Measurements from ENCODE around the gene ALDH9A1.
"Not testable (repeated sequence)": the region's sequence is repeated elsewhere in the genome, so short reads cannot be mapped to it uniquely, and the experiment has no call there.

Gene ALDH9A1

DNA sequence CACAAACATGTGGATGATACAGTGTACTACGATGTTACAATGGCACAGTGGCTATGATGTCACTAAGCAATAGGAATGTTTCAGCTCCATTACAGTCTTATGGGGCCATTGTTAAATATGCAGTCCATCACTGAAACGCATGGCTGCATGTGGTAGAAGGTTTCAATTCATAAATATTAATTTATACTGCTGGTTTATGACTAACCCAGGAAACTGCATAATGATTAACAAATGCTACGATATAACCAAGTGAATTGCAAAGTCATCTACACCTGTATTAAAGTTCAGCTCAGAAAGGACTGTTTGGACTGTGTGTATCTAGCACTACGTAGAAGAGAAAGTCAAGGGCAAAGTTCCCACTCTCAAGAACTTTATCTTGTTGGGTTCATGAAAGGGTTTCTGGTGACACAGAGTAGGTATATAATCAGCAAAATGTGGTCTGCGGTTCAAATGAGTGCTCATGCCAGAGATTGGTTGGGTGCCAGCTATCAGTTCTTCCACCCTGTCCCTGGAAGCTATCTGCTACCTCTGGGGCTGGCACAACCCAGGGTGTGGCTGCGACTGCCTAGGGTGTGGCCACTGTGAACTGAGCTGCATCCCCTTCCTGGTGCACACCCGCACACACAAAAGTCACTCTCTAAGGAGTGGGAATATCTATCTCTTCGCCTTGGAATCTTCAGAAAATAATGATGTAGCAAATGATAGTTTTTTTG is 52.6 kb downstream of the ALDH9A1 start:
- no peak for DNase-seq (ENCODE audit: low read depth in 2 of 2)

GRCh38 chr1:165644064-165644735 is 54.2 kb downstream of the ALDH9A1 start:
- no peak for DNase-seq (ENCODE audit: low read depth in 2 of 2)

DNA sequence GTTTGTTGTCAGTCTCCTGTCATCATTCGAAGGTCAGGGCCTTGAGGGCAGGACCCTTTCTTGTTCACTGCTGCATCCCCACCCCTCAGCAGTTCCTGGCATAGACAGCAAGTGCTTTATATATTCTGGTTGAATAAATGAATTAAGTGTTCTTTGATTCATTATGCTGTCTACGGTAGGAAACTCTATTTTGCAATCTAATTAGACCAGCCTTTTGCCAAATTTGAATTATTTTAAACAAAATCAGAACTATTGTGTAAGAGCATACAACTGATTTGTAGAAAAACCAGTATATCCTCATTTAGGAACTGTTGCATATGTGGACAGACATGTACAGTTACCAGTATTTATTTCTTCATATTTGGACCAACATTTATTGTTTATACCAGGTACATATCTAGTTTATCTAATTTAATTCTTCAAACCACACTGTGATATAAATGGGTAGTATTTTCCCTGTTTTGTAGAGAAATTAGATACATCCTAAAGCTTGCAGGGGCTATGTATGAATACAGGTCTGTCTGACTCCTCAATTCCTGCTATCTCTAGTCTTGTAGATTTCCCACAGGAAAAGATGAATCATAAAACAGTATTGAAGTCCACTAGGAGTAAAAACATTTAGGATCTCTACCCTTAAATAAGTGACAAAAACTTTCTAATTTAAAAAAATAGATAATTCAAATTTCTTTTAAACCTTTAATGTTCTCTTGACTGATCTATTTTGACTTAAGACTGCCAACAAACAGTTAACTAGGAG is 57.0 kb downstream of the ALDH9A1 start:
- no peak for DNase-seq (ENCODE audit: low read depth in 2 of 2)

DNA sequence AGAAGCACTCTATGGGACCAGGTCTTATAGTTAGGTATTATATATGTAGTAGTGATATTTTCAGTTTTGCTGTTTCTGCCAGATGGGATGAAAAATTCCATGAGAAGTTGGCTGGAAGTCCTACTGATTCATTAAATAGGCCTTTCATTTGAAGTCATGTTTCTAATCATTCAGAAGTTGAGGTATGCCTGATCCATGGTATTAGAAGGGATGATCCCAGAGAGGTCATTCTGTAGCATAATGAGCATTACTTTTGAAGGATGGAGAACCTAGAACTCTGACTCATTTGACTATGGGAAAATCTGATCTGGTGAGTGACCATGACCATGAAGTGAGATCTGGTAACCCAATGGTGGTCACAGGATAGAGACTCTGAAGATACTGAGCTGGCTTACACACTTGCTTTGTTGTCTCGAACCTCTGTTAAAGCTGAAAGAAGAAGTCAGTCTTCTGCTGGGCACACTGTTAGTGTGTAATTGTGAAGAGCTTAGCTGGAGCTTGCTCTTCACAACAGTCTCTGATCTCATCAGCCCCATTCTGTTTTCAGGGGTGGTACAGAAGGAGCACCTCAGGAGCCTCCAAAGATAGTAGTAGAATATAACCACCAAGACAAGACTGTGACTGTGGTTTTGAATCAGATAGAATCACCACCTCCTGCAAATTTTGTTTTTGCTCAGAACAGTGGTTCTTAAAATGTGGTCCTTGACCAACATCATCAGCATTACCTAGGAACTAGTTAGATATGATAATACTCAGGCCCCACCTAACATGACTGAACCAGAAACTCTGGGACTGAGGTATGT is 58.3 kb downstream of the ALDH9A1 start:
- no peak for DNase-seq (ENCODE audit: low read depth in 2 of 2)

DNA sequence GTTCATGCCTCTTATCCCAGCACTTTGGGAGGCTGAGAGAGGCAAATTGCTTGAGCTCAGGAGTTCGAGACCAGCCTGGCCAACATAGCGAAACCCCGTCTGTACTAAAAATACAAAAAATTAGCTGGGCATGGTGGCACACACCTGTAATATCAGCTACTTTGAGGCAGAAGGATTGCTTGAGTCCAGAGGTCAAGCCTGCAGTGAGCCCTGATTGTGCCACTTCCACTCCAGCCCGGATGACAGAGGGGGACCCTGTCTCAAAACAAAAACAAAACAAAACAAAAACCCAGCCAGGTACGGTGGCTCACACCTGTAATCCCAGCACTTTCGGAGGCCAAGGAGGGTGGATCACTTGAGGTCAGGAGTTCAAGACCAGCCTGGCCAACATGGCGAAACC is 60.2 kb downstream of the ALDH9A1 start:
- not testable (repeated sequence) for DNase-seq (ENCODE audit: low read depth in 2 of 2)

DNA sequence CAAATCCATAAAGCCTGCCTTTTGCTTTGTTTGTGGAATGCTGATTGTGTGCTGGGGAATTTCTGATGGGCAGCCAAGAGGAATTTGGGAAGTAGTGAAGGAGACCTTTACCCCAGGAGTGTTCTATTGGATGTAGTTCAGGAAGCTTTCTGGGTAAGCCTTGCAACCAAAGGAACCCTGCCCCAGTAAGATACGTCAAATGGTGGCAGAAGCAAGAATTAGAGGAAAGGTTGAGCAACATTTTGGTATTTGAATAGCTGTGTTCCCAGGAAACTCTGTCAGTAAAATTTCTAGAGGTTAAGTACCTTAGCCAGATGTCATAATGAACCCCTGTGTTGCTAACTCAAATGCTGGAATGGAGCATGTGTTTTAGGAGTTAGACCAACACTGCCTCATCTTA is 60.9 kb downstream of the ALDH9A1 start:
- DNase-seq (ENCODE audit: low read depth in 2 of 2), result no peak

- no peak for DNase-seq (ENCODE audit: low read depth in 2 of 2)
Measured at GRCh38 chr1:165635823-165636222, 62.5 kb downstream of the ALDH9A1 start.

GRCh38 chr1:165635329-165635728 is 63.0 kb downstream of the ALDH9A1 start:
- DNase-seq (ENCODE audit: low read depth in 2 of 2), result no peak

GRCh38 chr1:165634154-165634921 is 64.0 kb downstream of the ALDH9A1 start:
- DNase-seq (ENCODE audit: low read depth in 2 of 2), result no peak

- no peak for DNase-seq (ENCODE audit: low read depth in 2 of 2)
Measured at GRCh38 chr1:165633614-165634013, 64.7 kb downstream of the ALDH9A1 start.

DNA sequence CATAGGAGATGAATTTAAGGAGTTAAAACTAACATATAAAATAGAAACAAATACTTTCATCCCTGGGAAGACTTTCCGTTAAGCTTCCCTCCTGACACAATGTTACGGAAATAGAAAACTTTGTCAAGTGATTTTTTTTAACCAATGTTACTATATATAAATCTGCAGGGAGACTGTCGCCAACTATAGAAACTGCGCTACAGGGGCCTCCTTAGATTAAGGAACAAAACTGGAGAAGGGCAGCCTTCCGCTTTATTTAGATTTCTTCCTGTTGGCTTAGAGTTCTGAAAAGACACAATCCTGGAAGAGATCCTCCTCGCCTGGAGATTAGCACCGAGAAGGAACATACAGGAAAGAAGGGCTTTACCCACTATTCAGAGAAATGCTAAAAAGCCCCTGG is 65.9 kb downstream of the ALDH9A1 start:
- no peak for DNase-seq (ENCODE audit: low read depth in 2 of 2)

- DNase-seq (ENCODE audit: low read depth in 2 of 2), result no peak
Measured at GRCh38 chr1:165632152-165632469, 66.3 kb downstream of the ALDH9A1 start.

DNA sequence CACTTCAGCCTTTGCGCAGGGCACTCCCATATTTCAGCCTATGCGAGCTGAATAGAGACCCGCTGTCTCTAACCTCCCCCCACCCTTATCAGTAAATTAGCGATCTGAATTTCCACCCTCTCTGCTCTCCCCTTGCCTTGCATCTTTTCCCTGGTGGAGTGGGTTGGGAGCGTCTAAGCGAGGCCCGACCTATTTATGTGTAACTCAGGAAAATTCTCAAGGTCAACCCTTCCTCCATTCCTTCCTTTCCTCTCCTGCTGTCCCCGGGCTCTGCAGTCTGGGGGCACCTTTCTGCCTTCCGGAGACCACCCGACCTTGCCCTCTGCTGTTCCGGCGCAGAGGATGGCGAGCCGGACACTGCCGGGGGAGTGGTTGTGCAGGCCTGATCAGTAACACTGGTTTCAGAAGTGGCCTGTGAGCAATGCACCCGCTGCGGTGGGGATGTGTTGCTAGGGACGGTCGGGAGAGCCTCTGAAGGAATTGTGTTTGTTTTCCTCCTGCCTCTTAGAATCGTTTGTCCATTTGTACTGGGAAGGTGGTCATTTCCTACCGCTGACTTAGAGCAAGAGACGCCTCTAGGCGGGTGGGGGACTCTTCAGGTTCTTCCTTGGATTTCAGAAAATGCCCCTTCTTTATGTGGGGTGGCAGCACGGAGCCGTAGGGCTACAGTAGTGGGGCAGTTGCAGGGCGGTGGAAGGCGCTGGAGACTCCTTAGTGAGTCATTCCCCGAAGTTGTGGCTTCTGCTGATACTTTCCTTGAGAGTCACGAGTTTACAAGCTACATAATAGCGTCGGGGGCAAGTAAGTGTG is 66.8 kb downstream of the ALDH9A1 start:
- peak; percentile 5 to 34 for DNase-seq (ENCODE audit: low read depth in 2 of 2)

DNA sequence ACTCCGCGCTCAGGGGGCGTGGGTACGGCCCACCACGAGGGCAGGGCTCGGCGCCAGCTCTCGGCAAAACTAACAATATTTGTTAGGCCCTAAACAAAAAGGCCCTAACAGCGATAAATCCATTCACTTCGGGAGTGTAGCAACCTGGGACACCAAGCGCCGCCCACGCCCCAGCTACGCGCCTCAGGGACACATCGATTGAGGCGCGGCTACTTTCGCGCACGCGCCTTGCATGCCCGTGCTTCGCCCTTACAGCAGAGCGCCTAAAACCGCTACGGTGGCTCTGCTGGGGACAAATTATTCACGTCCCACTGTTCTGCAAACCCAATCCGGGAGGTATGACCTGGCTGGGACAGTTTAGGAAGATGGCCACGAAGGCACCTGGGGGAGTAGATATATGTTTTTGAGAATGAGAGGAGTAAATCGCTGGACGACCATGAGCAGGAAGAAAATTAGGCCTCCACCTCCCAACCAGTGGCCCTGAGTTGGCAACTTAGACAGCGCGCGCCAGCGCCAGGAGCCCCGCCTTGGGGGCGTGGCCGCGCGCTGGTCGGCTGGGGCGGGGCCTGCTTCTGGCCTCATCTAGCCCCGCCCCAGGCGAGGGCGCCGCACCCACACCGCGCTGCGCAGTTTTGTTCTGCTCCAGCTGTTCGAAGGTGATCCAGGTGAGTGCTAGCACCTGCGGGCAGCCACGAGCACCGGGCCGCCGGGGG is 67.6 kb downstream of the ALDH9A1 start, which contains the start of gene MGST3:
Gene MGST3 (plus strand): TSS at position 606 of the 713 bp plus-strand sequence. CDS start 18,614 bp downstream, outside the sequence.
- peak; percentile 89 to 91 for DNase-seq (ENCODE audit: low read depth in 2 of 2)

DNA sequence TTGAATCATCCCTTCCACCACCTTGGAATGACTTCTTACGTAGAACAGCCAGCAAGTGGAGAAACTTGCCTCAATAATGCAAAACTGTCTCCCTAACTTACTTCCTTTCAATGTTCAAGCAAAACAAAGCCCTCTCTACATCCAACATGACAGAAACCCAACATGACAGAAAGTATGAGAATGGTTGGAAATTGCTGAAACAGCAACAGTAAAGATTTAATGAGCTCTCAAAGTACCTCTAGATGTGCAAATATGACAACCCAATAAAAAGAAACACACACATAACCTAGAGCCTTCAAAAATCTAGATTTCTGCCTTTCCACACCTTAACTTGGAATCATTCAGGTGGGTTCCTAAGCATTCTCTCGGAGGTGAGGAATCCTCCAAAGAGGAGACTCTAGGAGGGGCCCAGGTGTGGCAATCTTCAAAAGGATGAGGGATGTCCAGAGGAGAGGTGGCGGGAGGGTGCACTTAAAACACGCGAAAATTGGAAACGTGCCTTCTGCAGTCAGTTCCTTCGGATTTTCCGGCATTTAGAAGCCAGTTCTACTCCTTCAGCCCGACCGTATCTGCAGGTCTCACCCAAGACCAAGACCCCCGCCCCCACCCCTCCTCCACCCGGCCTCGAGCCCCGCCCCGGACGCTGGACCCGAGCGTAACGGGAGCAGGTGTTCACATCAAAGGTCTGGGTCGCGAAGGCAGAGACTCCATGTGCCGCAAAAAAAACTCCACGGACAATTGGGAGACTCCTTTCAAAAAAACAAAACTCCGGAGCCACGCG is 68.3 kb downstream of the ALDH9A1 start:
- DNase-seq (ENCODE audit: low read depth in 2 of 2), result peak in 1 of 2 experiments; percentile 2

DNA sequence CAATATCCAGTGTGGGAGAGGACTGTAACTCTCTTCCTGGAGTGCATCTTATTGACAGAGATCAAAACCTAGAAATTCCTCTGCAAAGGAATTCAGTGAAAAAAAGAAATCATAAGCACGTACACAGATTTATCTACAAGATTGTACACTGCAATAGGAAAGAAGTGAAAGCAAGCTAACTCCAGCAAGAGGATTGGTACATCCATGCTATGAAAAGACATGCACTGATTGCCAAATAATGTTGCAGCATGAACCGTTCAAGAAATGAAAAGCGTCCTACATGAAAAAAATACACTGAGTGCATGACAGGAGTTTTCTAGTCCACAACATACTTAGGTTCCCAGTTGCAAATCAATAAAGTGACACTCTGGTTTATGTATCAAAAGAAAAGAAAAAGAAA is 69.2 kb downstream of the ALDH9A1 start:
- no peak for DNase-seq (ENCODE audit: low read depth in 2 of 2)

- no peak for DNase-seq (ENCODE audit: low read depth in 2 of 2)
Measured at GRCh38 chr1:165628147-165628822, 70.1 kb downstream of the ALDH9A1 start.

DNA sequence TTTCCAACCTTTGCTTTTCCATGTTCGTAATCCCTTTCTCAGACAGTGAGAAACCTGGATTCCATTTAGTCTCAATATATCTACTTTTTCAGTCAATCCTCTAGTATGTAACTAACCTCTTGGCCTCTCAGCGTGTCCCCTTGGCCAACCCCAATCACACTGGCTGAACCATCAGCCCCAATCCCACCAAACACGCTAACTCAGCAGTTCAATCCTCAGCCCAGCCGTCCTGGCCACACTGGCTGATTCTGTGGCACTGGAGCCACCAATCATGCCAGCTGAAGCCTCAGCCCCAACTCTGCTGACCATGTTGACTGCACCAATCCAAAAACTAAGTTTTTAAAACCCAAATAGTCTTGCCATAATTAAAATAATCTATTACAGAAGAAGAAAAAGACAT is 73.9 kb downstream of the ALDH9A1 start:
- DNase-seq (ENCODE audit: low read depth in 2 of 2), result no peak

All from stimulated activated CD4-positive, alpha-beta T cell treated with anti-CD3 and anti-CD28 coated beads, Interleukin-12 subunit alpha, Interleukin-12 subunit beta, amount 100 ng/mL, for 24 hours (primary cell).